HAP-1 (cell line): ENCODE results near the gene SNX12.
A peak's percentile ranks its signal among the peaks of the same experiment; 100 is the strongest.

Source experiments
- DNase-seq, 2 experiments: peaks; one replicate each; pipeline ENCODE4 v3.0.0-alpha.2; 2016 to 2020; ENCODE audit warnings: low spot score in 2 of 2
- H3K27me3 ChIP-seq: fragments of 250-450 bp; sonication (Bioruptor Pico); 2 replicates; pipeline ENCODE4 v1.5.1; 2020; ENCODE audit warnings: low read depth, mild to moderate bottlenecking, moderate library complexity
- H3K36me3 ChIP-seq: fragments of 250-450 bp; sonication (Bioruptor Pico); replicated peaks from 2 replicates; pipeline ENCODE4 v1.5.1; 2020; ENCODE audit warnings: mild to moderate bottlenecking
- H3K4me1 ChIP-seq: fragments of 250-450 bp; sonication (Bioruptor Pico); 2 replicates; pipeline ENCODE4 v1.5.1; 2020; ENCODE audit warnings: mild to moderate bottlenecking
- H3K4me3 ChIP-seq: fragments of 250-450 bp; sonication (Bioruptor Pico); 2 replicates; pipeline ENCODE4 v1.5.1; 2020; ENCODE audit warnings: mild to moderate bottlenecking, moderate library complexity
- H3K9me3 ChIP-seq: fragments of 250-450 bp; sonication (Bioruptor Pico); 2 replicates; pipeline ENCODE4 v1.5.1; 2020; ENCODE audit warnings: mild to moderate bottlenecking, moderate library complexity
- in situ Hi-C: fragments of 300-500 bp; cut with MboI; formaldehyde crosslinking; loops from 3 replicates; pipeline ENCODE4 v1.14.3; 2020; ENCODE audit warnings: low sequenced_read_pairs, inconsistent platforms, mixed read lengths

Gene SNX12

GRCh38 chrX:71099736-71100135 is 31.6 kb upstream of the SNX12 start:
- Histone ChIP-seq H3K36me3 (no peaks in the 10 kb centered on the region), H3K9me3 (no peaks in the 10 kb centered on the region), H3K27me3 (no peaks in the 10 kb centered on the region), H3K4me3 (no peak overlapping the region), H3K4me1 (peaks cover 15% of the 10 kb centered on the region)
- in situ Hi-C loops: no loop called here
- DNase-seq: no peak

DNA sequence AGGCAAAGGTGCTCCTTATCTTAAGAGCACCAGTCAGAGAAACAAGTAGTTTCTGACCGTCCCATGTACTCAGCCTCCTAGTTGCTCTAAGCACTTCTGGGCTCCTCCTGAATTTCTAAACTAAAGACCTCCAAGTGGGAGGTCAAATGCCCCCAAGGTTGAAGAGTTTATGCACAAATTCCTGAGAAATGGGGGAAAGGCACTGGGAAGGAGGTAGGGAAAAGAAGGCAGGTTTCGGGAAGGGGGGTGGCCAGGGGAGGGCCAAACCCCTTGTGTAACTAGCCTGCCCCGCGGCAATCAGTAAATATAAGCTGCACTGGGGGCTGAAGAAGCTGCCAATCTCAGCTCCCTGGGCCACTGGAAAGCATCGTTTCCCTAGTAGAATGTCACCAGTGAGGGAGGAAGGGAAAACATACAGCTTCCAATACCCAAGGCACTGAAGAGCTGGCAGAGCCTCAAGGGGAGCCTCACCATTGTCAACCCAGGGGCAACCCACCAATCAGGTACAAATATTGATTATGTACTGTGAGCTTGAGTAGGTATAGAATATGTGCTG is 30.9 kb upstream of the SNX12 start:
- no peaks in the 10 kb centered on the region for H3K27me3 ChIP-seq
- no peaks in the 10 kb centered on the region for H3K36me3 ChIP-seq
- peaks cover 12% of the 10 kb centered on the region for H3K4me1 ChIP-seq
- no peaks in the 10 kb centered on the region for H3K9me3 ChIP-seq
- H3K4me3 ChIP-seq: no peak overlapping the region
- in situ Hi-C loops: no loop called here
- no peak for DNase-seq

DNA sequence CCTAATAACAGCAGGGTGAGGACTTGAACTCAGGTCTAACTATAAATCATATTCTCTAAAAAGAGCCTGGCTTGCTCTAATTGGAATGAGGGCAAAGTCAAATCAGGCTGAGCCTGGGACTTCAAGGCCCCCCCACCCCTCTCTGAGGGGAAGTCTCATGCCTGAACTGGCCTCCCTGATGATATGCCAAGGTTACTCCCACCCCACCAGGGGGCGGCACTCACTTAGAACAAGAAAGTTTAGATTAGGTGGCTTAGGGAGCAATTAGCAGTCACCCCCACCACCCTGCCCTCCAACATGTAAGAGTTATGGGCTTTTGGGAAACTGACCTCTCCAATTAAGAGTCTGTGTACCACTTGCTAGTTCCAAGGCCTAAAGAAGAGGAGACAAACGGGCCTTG is 30.2 kb upstream of the SNX12 start:
- no peaks in the 10 kb centered on the region for H3K9me3 ChIP-seq
- in situ Hi-C loops: no loop called here
- H3K36me3 ChIP-seq: no peaks in the 10 kb centered on the region
- H3K4me3 ChIP-seq: no peak overlapping the region
- no peaks in the 10 kb centered on the region for H3K27me3 ChIP-seq
- DNase-seq: peak; percentile 39 to 74
- H3K4me1 ChIP-seq: peaks cover 5% of the 10 kb centered on the region

DNA sequence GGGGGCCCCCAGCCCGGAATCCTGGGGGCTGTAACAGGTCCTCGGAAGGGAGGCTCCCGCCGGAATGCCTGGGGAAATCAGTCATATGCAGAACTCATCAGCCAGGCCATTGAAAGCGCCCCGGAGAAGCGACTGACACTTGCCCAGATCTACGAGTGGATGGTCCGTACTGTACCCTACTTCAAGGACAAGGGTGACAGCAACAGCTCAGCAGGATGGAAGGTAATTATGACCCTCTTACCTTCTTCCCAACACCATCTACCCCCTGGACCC is 28.6 kb upstream of the SNX12 start:
- peak overlapping the region; percentile 53 for H3K4me3 ChIP-seq
- in situ Hi-C loops: no loop called here
- H3K27me3 ChIP-seq: no peaks in the 10 kb centered on the region
- peaks cover 5% of the 10 kb centered on the region; the same call in 1 of the 2 replicates for H3K4me1 ChIP-seq
- no peaks in the 10 kb centered on the region for H3K36me3 ChIP-seq
- H3K9me3 ChIP-seq: no peaks in the 10 kb centered on the region
- DNase-seq: no peak

DNA sequence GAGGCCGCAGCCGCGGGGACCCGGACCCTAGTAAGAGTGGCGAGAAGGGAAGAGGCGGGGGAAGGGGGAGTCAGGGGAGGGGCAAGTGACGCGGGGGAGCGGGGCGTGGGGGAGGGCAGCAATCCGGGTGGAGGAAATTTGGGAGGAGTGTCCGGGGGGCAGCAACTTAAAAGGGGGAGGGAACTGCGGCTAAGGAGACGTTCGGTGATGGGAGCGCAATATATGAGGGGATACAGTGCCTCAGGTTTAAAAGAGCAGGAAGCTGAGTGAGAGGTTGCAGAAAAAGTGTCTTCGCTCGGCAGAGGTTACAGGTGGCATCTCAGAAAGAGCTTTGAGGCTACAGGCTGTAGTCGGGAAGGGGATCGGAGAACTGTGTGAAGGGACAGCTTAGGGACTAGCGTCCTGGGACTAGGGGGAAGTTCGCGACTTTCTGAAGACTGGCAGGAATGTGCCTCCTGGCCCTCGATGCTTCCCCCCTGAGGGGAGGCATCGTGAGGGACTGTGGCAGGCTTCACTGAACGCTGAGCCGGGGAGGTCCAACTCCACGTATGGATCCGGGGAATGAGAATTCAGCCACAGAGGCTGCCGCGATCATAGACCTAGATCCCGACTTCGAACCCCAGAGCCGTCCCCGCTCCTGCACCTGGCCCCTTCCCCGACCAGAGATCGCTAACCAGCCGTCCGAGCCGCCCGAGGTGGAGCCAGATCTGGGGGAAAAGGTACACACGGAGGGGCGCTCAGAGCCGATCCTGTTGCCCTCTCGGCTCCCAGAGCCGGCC is 28.0 kb upstream of the SNX12 start:
- Histone ChIP-seq H3K4me3 (peak overlapping the region; percentile 53), H3K36me3 (no peaks in the 10 kb centered on the region), H3K4me1 (peaks cover 7% of the 10 kb centered on the region), H3K9me3 (no peaks in the 10 kb centered on the region), H3K27me3 (no peaks in the 10 kb centered on the region)
- DNase-seq: peak; percentile 82 to 91
- in situ Hi-C loops: no loop called here

- Histone ChIP-seq H3K9me3 (no peaks in the 10 kb centered on the region), H3K4me1 (peaks cover 9% of the 10 kb centered on the region), H3K4me3 (peak within 1 kb of the TSS; percentile 53), H3K36me3 (no peaks in the 10 kb centered on the region), H3K27me3 (no peaks in the 10 kb centered on the region)
- peak; percentile 91 to 97 for DNase-seq
- in situ Hi-C loops: no loop called here
Observed at GRCh38 chrX:71095555-71095980, 27.4 kb upstream of the SNX12 start, which contains the start of gene FOXO4. Gene FOXO4 (plus strand): TSS chrX:71095851. CDS start chrX:71096529, 678 bp downstream.

DNA sequence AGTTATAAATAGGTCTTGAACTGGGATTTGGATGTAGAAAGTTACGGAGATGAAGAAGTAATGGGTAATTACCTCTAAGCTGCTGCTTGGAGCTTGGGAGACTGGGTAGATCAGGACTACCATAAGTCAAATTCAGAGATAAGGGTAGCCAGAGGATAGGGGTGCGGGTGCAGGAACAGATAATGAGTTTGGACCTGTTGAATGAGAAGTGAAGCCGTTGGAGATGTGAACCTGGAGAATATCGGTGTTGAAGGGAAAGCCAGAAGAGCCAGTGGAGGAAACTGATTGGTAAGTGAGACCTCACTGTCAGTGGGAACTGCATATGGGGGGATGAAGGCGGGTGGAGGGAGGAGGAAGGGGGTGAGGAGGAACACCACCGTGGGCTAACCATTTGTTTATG is 26.9 kb upstream of the SNX12 start:
- no peaks in the 10 kb centered on the region for H3K36me3 ChIP-seq
- H3K27me3 ChIP-seq: no peaks in the 10 kb centered on the region
- H3K9me3 ChIP-seq: no peaks in the 10 kb centered on the region
- peak overlapping the region; percentile 53 for H3K4me3 ChIP-seq
- DNase-seq: no peak
- in situ Hi-C loops: no loop called here
- H3K4me1 ChIP-seq: peaks cover 9% of the 10 kb centered on the region

DNA sequence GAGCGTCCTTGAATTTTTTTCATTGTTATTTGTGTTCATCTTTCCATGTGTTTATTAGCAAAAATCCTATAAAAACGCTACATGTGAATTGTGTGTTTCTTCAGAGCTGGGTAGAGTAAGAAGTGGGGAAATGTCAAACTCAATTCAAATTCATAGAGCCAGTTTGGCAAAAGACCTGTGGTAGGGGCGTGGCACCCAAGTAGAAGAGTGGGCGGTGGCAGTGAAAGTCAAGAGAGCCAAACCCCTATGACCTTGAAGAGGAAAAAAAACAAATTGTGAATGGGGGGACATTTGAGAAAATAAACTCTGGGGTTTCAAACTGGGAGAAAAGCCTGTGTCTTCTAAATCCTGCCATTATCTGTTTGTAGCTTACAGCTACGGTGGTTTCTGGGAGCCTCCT is 23.1 kb upstream of the SNX12 start:
- peaks cover 9% of the 10 kb centered on the region for H3K4me1 ChIP-seq
- DNase-seq: peak in 1 of 2 experiments; percentile 28
- in situ Hi-C loops: no loop called here

GRCh38 chrX:71085900-71086299 is 17.8 kb upstream of the SNX12 start:
- in situ Hi-C loops: no loop called here
- H3K9me3 ChIP-seq: no peaks in the 10 kb centered on the region
- no peak overlapping the region for H3K4me3 ChIP-seq
- H3K4me1 ChIP-seq: peaks cover 17% of the 10 kb centered on the region
- H3K27me3 ChIP-seq: no peaks in the 10 kb centered on the region
- DNase-seq: peak in 1 of 2 experiments; percentile 26
- H3K36me3 ChIP-seq: no peaks in the 10 kb centered on the region

More for the DNA sequence above, 23.1 kb upstream of the SNX12 start:
- Histone ChIP-seq H3K27me3 (no peaks in the 10 kb centered on the region), H3K4me3 (no peak overlapping the region), H3K36me3 (no peaks in the 10 kb centered on the region), H3K9me3 (no peaks in the 10 kb centered on the region)

GRCh38 chrX:71082822-71083221 is 14.7 kb upstream of the SNX12 start:
- no peak for DNase-seq
- in situ Hi-C loops: no loop called here
- H3K27me3 ChIP-seq: no peaks in the 10 kb centered on the region

GRCh38 chrX:71082124-71082647 is 14.1 kb upstream of the SNX12 start:
- H3K4me1 ChIP-seq: peaks cover 17% of the 10 kb centered on the region
- H3K4me3 ChIP-seq: no peak overlapping the region
- no peaks in the 10 kb centered on the region for H3K27me3 ChIP-seq
- no peak for DNase-seq
- H3K9me3 ChIP-seq: no peaks in the 10 kb centered on the region
- H3K36me3 ChIP-seq: no peaks in the 10 kb centered on the region
- in situ Hi-C loops: no loop called here

More at GRCh38 chrX:71082822-71083221, 14.7 kb upstream of the SNX12 start:
- no peaks in the 10 kb centered on the region for H3K36me3 ChIP-seq
- H3K9me3 ChIP-seq: no peaks in the 10 kb centered on the region
- H3K4me3 ChIP-seq: no peak overlapping the region
- H3K4me1 ChIP-seq: peaks cover 17% of the 10 kb centered on the region

GRCh38 chrX:71081330-71082123 is 13.4 kb upstream of the SNX12 start:
- Histone ChIP-seq H3K4me3 (no peak overlapping the region), H3K4me1 (peaks cover 17% of the 10 kb centered on the region), H3K27me3 (peaks cover 3% of the 10 kb centered on the region; the same call in 1 of the 2 replicates), H3K9me3 (no peaks in the 10 kb centered on the region), H3K36me3 (no peaks in the 10 kb centered on the region)
- in situ Hi-C loops: no loop called here
- no peak for DNase-seq

GRCh38 chrX:71070531-71070930 is 2.4 kb upstream of the SNX12 start:
- peaks cover 9% of the 10 kb centered on the region for H3K4me1 ChIP-seq
- in situ Hi-C loops: no loop called here
- no peak overlapping the region for H3K4me3 ChIP-seq
- peaks cover 3% of the 10 kb centered on the region for H3K36me3 ChIP-seq
- DNase-seq: no peak
- peaks cover 14% of the 10 kb centered on the region for H3K27me3 ChIP-seq
- H3K9me3 ChIP-seq: no peaks in the 10 kb centered on the region

DNA sequence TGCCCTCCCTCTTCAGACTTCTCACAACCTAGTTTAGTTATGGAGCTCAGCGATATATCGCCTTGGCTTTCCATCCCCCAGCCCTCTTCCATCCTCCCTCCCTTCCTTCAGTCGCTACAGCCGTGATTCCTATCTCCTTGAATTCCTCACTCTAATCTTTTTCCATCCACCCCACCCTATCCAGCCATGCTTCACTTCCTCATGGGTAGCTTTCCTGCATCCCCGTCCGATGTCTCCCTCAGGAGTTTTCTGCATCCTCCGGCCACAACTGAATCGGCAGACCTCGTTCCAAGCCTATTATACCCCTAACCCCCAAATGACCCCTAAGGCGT is 456 bp downstream of the SNX12 start:
- Histone ChIP-seq H3K36me3 (peaks cover 16% of the 10 kb centered on the region), H3K9me3 (no peaks in the 10 kb centered on the region), H3K4me3 (peak overlapping the region; percentile 90), H3K27me3 (peaks cover 4% of the 10 kb centered on the region), H3K4me1 (peaks cover 20% of the 10 kb centered on the region)
- DNase-seq: peak in 1 of 2 experiments; percentile 33
- in situ Hi-C loops: no loop called here
